ENCODE measurements around the gene BGLAP.

The BGLAP gene

GRCh38 chr1:156226782-156227181 lies 15.2 kb upstream of the BGLAP start:
- intact Hi-C loops (cut with DNase I; ENCODE audit: low total_unique reads), result loop anchor here (5.0 kb wide), 1 partner anchor 79 kb away; no protein-coding TSS in a partner anchor
- no peaks in the 10 kb centered on the region for H3K9me3 ChIP-seq
- TF ChIP-seq, protein P1, sequence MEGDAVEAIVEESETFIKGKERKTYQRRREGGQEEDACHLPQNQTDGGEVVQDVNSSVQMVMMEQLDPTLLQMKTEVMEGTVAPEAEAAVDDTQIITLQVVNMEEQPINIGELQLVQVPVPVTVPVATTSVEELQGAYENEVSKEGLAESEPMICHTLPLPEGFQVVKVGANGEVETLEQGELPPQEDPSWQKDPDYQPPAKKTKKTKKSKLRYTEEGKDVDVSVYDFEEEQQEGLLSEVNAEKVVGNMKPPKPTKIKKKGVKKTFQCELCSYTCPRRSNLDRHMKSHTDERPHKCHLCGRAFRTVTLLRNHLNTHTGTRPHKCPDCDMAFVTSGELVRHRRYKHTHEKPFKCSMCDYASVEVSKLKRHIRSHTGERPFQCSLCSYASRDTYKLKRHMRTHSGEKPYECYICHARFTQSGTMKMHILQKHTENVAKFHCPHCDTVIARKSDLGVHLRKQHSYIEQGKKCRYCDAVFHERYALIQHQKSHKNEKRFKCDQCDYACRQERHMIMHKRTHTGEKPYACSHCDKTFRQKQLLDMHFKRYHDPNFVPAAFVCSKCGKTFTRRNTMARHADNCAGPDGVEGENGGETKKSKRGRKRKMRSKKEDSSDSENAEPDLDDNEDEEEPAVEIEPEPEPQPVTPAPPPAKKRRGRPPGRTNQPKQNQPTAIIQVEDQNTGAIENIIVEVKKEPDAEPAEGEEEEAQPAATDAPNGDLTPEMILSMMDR (IDR thresholded peaks at IDR 0.05), result no peak
- H3K4me1 ChIP-seq, result no peaks in the 10 kb centered on the region
- peaks cover 33 to 78% (median 38%) of the 10 kb centered on the region in 3 donors for H3K36me3 ChIP-seq
- no peak overlapping the region for H3K4me3 ChIP-seq
- no peak overlapping the region for H3K27ac ChIP-seq
- no peaks in the 10 kb centered on the region for H3K27me3 ChIP-seq
- no peak for DNase-seq

DNA sequence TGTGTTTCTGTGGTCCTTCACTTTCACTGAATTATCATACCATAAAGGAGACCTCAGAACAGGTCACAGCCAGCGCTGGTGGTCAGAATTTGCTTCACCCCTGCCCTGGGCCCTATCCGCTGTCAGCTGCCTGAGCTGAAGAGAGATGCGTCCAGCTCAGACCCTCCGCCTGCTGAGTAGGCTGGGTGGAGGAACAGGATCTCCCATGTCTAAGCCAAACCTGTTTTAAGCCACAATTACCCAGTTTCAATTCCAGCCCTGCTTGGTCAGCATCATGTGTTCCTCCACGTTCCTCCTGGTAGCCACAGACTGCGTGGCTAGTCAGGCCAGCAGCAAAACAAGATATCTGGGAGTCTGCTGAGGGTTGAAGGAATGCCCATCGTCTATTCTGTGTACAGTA lies 13.5 kb upstream of the BGLAP start:
- Histone ChIP-seq H3K27me3 (no peaks in the 10 kb centered on the region), H3K4me3 (no peak overlapping the region), H3K27ac (no peak overlapping the region), H3K36me3 (peaks cover 21 to 70% (median 30%) of the 10 kb centered on the region in 3 donors), H3K4me1 (no peaks in the 10 kb centered on the region), H3K9me3 (no peaks in the 10 kb centered on the region)
- no peak for DNase-seq
- TF ChIP-seq, protein P1 (IDR thresholded peaks at IDR 0.05), result no peak
- intact Hi-C loops (cut with DNase I; ENCODE audit: low total_unique reads), result loop anchor here (5.0 kb wide), 1 partner anchor 81 kb away; no protein-coding TSS in a partner anchor

- no peak overlapping the region for H3K27ac ChIP-seq
- H3K36me3 ChIP-seq, result peaks cover 27 to 75% (median 34%) of the 10 kb centered on the region in 3 donors
- no peaks in the 10 kb centered on the region for H3K27me3 ChIP-seq
- intact Hi-C loops (cut with DNase I; ENCODE audit: low total_unique reads), result loop anchor here (5.0 kb wide), 1 partner anchor 83 kb away; no protein-coding TSS in a partner anchor
- no peak overlapping the region for H3K4me3 ChIP-seq
- TF ChIP-seq, protein P1 (IDR thresholded peaks at IDR 0.05), result no peak
- DNase-seq, result no peak
- no peaks in the 10 kb centered on the region for H3K4me1 ChIP-seq
- H3K9me3 ChIP-seq, result no peaks in the 10 kb centered on the region
Measured at GRCh38 chr1:156229809-156230472, 12.0 kb upstream of the BGLAP start.

DNA sequence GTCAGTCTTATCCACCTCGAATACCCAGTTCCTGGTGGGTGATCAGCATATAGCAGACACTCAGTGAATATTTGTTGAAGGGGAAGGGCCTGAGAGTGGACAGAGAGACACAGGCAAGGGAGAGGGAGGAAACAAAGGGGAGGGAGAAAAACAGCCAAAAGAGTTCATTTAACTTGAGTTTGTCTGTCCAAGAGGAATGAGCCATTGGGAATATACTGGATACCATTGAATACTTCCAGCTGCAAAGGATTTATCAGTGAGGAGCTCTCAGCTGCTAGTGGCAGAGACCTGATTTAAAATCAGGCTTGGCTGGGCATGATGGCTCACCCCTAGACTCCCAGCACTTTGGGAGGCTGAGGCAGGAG lies 11.5 kb upstream of the BGLAP start:
- Histone ChIP-seq H3K36me3 (peaks cover 32 to 80% (median 37%) of the 10 kb centered on the region in 3 donors), H3K27me3 (no peaks in the 10 kb centered on the region), H3K4me1 (no peaks in the 10 kb centered on the region), H3K4me3 (no peak overlapping the region), H3K27ac (no peak overlapping the region), H3K9me3 (no peaks in the 10 kb centered on the region)
- DNase-seq, result no peak
- TF ChIP-seq, protein P1 (IDR thresholded peaks at IDR 0.05), result no peak
- intact Hi-C loops (cut with DNase I; ENCODE audit: low total_unique reads), result no loop called here

GRCh38 chr1:156232201-156232894 lies 9.6 kb upstream of the BGLAP start:
- H3K9me3 ChIP-seq, result no peaks in the 10 kb centered on the region
- H3K36me3 ChIP-seq, result peaks cover 38 to 83% (median 44%) of the 10 kb centered on the region in 3 donors
- H3K27me3 ChIP-seq, result no peaks in the 10 kb centered on the region
- H3K27ac ChIP-seq, result no peak overlapping the region
- TF ChIP-seq, protein P1 (IDR thresholded peaks at IDR 0.05), result no peak
- DNase-seq, result no peak
- H3K4me1 ChIP-seq, result no peaks in the 10 kb centered on the region
- no peak overlapping the region for H3K4me3 ChIP-seq
- intact Hi-C loops (cut with DNase I; ENCODE audit: low total_unique reads), result no loop called here
